B cell (primary cell): Measurements from ENCODE around the gene PRKCG.

Experiments used
- CTCF ChIP-seq: fragments of 200-600 bp; IDR thresholded peaks from one replicate; pipeline ENCODE4 v1.8.0; 2022; ENCODE audit warnings: antibody characterized with exemption, mild to moderate bottlenecking
- EZH2 ChIP-seq: IDR thresholded peaks from 2 replicates; pipeline ENCODE4 v1.6.1; 2012; ENCODE audit warnings: borderline replicate concordance, low read depth, mild to moderate bottlenecking, moderate library complexity, low read length; ENCODE audit not compliant: insufficient read depth, poor library complexity, severe bottlenecking

- no peak for TF ChIP-seq CTCF
- no peak for TF ChIP-seq EZH2
These were observed 15.8 kb upstream of the PRKCG start for GRCh38 chr19:53865918-53866864.
